Measurements from ENCODE around the gene CLIC5.

Gene CLIC5

DNA sequence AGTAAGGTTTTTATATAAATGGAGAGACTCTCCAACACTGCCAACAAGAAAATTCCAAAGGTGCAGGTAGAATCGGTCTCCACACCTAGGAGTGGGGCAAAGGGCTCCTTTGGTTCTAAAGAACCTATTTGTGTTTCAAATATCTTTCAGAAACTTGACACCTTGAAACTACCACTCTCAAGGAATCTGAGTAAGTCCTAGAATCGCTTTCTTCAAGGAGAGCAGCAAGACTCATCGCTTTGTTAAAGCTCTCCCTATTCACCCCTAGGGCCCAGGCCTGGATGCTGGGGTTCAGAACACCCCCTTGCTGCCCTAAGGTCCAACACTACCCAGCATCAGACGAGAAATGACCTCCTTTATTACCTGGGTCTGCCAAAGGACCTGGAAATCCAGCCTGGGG lies 2.0 kb downstream of the CLIC5 start:
- TF ChIP-seq EP300 (IDR thresholded peaks at IDR 0.05; ENCODE audit: borderline replicate concordance) (no peak), TEAD4 (IDR thresholded peaks at IDR 0.05) (no peak), EGR1 (IDR thresholded peaks at IDR 0.05) (no peak), RAD21 (IDR thresholded peaks at IDR 0.05; ENCODE audit: low read depth) (no peak), CEBPB (IDR thresholded peaks at IDR 0.05) (no peak), NFIC (IDR thresholded peaks at IDR 0.05) (no peak), YY1 (IDR thresholded peaks at IDR 0.05; ENCODE audit: low read depth) (no peak), ZBTB7A (IDR thresholded peaks at IDR 0.05; ENCODE audit: low read depth) (no peak), CREB1 (IDR thresholded peaks at IDR 0.05; ENCODE audit: low read depth) (no peak), TCF12 (IDR thresholded peaks at IDR 0.05; ENCODE audit: low read depth) (no peak), TAF1 (IDR thresholded peaks at IDR 0.05; ENCODE audit: low read depth) (no peak), FOXM1 (IDR thresholded peaks at IDR 0.05; ENCODE audit: borderline replicate concordance, low read depth) (no peak)
- TF ChIP-seq, protein P1, sequence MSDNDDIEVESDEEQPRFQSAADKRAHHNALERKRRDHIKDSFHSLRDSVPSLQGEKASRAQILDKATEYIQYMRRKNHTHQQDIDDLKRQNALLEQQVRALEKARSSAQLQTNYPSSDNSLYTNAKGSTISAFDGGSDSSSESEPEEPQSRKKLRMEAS (IDR thresholded peaks at IDR 0.05) = no peak
- TF ChIP-seq, protein P2, sequence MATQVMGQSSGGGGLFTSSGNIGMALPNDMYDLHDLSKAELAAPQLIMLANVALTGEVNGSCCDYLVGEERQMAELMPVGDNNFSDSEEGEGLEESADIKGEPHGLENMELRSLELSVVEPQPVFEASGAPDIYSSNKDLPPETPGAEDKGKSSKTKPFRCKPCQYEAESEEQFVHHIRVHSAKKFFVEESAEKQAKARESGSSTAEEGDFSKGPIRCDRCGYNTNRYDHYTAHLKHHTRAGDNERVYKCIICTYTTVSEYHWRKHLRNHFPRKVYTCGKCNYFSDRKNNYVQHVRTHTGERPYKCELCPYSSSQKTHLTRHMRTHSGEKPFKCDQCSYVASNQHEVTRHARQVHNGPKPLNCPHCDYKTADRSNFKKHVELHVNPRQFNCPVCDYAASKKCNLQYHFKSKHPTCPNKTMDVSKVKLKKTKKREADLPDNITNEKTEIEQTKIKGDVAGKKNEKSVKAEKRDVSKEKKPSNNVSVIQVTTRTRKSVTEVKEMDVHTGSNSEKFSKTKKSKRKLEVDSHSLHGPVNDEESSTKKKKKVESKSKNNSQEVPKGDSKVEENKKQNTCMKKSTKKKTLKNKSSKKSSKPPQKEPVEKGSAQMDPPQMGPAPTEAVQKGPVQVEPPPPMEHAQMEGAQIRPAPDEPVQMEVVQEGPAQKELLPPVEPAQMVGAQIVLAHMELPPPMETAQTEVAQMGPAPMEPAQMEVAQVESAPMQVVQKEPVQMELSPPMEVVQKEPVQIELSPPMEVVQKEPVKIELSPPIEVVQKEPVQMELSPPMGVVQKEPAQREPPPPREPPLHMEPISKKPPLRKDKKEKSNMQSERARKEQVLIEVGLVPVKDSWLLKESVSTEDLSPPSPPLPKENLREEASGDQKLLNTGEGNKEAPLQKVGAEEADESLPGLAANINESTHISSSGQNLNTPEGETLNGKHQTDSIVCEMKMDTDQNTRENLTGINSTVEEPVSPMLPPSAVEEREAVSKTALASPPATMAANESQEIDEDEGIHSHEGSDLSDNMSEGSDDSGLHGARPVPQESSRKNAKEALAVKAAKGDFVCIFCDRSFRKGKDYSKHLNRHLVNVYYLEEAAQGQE (IDR thresholded peaks at IDR 0.05; ENCODE audit: low read depth) = no peak
- TF ChIP-seq, protein P3, sequence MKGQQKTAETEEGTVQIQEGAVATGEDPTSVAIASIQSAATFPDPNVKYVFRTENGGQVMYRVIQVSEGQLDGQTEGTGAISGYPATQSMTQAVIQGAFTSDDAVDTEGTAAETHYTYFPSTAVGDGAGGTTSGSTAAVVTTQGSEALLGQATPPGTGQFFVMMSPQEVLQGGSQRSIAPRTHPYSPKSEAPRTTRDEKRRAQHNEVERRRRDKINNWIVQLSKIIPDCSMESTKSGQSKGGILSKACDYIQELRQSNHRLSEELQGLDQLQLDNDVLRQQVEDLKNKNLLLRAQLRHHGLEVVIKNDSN (IDR thresholded peaks at IDR 0.05) = no peak

DNA sequence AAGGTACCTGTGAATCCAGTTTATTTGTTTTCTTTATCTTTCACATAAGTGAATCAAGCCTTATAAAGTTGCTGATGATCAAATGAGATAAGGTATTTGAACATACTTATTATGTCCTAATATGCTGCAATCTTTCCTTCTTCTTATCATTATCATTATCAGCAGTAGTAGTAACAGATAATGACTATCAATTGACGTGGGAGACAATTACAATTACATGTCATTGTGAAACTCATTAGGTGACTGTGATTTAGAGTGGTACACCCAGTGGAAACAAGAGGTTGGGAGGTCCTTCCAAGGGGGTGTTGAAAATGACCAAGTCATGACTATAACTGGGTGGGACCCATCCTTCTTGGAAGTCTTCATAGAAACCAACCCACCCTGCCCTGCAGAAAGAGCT lies 2.8 kb downstream of the CLIC5 start:
- TF ChIP-seq EP300 (IDR thresholded peaks at IDR 0.05; ENCODE audit: borderline replicate concordance) = no peak
- TF ChIP-seq, protein P3 (IDR thresholded peaks at IDR 0.05) = no peak

DNA sequence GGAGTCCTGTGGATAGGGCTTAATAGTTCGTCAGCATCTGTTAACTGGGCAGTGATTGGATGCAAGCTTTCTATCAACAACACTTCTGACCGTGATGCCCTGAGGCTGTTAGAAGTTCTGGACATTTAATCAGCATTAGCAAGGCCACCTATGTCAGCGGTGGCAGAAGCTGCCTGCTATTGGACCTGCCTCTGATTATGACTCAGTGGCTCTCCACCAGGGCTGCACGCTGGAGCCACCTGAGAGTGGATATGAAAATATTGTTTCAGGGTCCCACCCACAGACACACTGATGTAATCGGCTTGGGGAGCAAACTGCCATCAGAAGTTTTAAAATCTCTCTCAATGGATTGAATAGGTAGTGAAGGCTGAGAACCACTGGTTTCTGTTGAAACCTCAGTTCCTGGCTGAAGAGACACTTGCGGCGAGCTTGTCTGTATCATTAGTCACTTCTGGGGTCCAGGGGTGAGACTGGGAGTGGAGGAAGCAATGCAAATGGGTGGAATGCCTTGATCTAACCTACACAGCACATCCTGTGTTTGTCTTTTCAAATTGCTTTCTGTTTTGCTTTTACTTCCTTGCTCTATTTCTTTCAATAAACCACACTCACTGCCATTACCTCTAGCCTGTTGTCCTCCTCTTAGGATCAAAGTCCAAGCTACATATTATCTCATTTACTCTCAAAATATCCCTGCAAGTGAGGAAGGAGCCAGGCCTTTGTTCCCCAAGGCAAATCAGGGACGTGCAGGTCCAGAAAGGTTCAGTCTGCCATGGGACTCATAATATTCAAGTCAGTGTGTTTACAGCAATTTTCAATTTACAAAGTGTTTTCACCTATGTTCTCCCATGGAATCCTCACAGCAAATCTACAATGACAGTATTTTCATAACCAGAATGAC lies 4.2 kb downstream of the CLIC5 start:
- TF ChIP-seq EGR1 (IDR thresholded peaks at IDR 0.05) (no peak), EP300 (IDR thresholded peaks at IDR 0.05; ENCODE audit: borderline replicate concordance) (no peak), NFIC (IDR thresholded peaks at IDR 0.05) (no peak), YY1 (IDR thresholded peaks at IDR 0.05; ENCODE audit: low read depth) (no peak), TEAD4 (IDR thresholded peaks at IDR 0.05) (no peak), TCF12 (IDR thresholded peaks at IDR 0.05; ENCODE audit: low read depth) (no peak)
- TF ChIP-seq, protein P2 (IDR thresholded peaks at IDR 0.05; ENCODE audit: low read depth) = no peak

DNA sequence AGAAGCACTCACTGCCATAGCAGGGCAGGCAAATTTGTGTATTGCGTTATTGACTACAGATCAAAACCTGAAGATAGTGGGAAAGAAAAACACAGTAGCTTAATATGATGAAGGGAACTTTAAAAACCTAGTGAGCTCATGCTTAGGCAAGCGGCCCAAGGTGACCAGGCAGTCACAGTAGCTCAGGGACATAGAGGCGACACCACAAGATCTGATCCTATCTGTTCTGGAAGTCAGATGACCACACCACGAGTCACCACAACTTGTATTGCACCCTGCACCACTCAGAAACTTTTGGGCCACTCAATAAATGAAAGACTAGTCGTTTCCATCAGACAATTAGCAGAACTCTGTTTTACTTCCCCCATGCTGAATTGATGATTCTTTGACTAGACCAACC lies 4.9 kb downstream of the CLIC5 start:
- TF ChIP-seq, protein P1 (IDR thresholded peaks at IDR 0.05) = no peak
- no peak for TF ChIP-seq CEBPB (IDR thresholded peaks at IDR 0.05)
- TF ChIP-seq ZBTB7A (IDR thresholded peaks at IDR 0.05; ENCODE audit: low read depth) = no peak
- no peak for TF ChIP-seq EP300 (IDR thresholded peaks at IDR 0.05; ENCODE audit: borderline replicate concordance)
- TF ChIP-seq, protein P3 (IDR thresholded peaks at IDR 0.05) = no peak
- no peak for TF ChIP-seq CREB1 (IDR thresholded peaks at IDR 0.05; ENCODE audit: low read depth)
- TF ChIP-seq NFIC (IDR thresholded peaks at IDR 0.05) = no peak
- no peak for TF ChIP-seq EGR1 (IDR thresholded peaks at IDR 0.05)
- no peak for TF ChIP-seq TAF1 (IDR thresholded peaks at IDR 0.05; ENCODE audit: low read depth)
- TF ChIP-seq, protein P2 (IDR thresholded peaks at IDR 0.05; ENCODE audit: low read depth) = no peak
- no peak for TF ChIP-seq FOXM1 (IDR thresholded peaks at IDR 0.05; ENCODE audit: borderline replicate concordance, low read depth)
- TF ChIP-seq TCF12 (IDR thresholded peaks at IDR 0.05; ENCODE audit: low read depth) = no peak
- TF ChIP-seq YY1 (IDR thresholded peaks at IDR 0.05; ENCODE audit: low read depth) = no peak
- TF ChIP-seq RAD21 (IDR thresholded peaks at IDR 0.05; ENCODE audit: low read depth) = no peak
- TF ChIP-seq TEAD4 (IDR thresholded peaks at IDR 0.05) = no peak
